Stimulated activated CD8-positive, alpha-beta memory T cell treated with anti-CD3 and anti-CD28 coated beads, Interleukin-7, amount 100 ng/mL, for 24 hours (primary cell): ENCODE measurements around the gene P3H3.

Experiments used
- DNase-seq: peaks from one replicate; pipeline ENCODE4 v3.0.0-alpha.2; 2020; ENCODE audit warnings: low read depth

P3H3 gene, protein sequence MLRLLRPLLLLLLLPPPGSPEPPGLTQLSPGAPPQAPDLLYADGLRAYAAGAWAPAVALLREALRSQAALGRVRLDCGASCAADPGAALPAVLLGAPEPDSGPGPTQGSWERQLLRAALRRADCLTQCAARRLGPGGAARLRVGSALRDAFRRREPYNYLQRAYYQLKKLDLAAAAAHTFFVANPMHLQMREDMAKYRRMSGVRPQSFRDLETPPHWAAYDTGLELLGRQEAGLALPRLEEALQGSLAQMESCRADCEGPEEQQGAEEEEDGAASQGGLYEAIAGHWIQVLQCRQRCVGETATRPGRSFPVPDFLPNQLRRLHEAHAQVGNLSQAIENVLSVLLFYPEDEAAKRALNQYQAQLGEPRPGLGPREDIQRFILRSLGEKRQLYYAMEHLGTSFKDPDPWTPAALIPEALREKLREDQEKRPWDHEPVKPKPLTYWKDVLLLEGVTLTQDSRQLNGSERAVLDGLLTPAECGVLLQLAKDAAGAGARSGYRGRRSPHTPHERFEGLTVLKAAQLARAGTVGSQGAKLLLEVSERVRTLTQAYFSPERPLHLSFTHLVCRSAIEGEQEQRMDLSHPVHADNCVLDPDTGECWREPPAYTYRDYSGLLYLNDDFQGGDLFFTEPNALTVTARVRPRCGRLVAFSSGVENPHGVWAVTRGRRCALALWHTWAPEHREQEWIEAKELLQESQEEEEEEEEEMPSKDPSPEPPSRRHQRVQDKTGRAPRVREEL

GRCh38 chr12:6827982-6828780 is at the start of gene P3H3:
P3H3 (plus strand) TSS chr12:6828407; CDS start chr12:6828441, 34 bp downstream.
- no peak for DNase-seq

DNA sequence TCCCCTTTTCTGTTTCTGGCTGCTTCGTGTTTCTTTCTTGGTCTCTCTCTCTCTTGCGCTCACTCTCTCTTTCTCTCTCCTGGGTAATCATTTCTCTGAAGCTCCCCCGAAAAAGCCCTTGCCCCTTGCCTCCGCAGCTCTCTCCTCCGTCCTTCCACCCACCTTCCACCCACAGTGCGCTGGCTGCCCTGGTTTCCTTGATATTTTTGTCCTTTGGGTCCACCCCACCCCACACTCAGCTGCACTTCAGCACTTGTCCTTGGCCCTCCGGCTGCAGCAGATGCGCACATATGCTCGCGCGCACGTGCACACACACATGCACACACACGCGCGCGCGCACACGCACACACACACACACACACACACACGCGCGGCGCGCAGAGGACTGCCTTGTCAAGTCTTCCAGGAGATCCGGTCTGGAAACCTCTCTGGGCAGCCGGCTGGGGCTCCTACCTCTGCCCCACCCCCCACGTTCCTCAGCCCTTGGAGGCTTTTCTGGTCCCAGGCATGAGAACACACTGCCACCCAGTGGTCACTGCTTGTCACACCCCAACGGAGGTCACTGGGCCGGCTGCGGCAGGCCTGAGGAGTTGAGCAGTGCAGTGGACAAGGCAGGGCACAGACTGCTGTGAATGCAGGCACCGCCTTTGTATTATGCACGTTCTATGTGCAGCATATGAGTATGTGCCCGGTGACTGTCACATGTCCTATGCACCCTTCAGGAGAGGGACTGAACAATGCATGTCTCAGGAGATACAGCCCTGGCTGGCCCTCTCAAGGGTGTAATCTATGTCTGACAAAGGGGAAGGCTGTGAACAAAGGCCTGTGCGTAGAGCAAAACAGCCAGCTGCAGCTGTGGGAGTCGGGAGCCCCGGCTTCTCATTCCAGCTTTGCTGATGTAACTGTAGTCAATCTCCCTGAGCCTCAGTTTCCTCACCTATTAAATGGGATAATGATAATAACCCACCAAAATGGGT is 49.3 kb upstream of the P3H3 start:
- peak; percentile 79 for DNase-seq

- DNase-seq, result no peak
These were observed 48.3 kb upstream of the P3H3 start for GRCh38 chr12:6779708-6780432.

GRCh38 chr12:6780573-6780972 is 47.6 kb upstream of the P3H3 start:
- no peak for DNase-seq

GRCh38 chr12:6782119-6782518 is 46.1 kb upstream of the P3H3 start:
- DNase-seq, result no peak

DNA sequence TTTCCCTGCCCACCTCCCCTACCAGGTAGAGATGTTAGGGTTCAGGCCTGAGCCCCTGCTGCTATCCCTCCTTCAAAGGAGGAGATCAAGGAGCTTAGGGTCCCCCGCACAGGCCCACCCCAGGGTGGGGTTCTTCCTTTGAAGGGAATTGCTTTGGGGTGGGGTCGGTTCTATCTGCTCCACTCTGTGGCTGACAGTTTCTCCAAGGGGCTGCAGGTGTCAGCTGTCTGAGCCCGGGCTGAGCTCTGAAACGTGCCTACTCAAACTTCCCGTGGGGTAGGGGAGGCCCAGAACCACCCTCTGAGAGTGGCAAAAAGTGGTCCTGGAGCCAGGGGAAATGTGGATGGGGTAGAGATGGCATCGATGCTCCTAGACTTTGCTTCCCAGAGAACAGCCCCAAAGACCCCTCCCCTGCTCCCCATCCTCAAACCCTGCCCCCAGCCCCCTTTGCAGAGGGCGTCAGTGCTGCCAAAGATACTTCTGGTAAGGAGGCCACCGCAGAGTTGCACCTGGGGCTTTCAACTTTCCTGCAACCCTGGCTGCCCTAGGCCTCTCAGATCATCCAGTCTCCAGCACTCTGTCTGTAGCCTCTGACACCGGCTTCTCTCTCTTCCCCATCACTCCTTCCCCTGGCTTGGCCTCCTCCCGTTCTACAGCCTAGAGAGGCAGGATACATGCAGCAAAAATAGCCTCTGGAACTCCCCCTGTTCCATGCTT is 45.2 kb upstream of the P3H3 start:
- no peak for DNase-seq

GRCh38 chr12:6783828-6784227 is 44.4 kb upstream of the P3H3 start:
- DNase-seq, result no peak

GRCh38 chr12:6784296-6784695 is 43.9 kb upstream of the P3H3 start:
- no peak for DNase-seq

DNA sequence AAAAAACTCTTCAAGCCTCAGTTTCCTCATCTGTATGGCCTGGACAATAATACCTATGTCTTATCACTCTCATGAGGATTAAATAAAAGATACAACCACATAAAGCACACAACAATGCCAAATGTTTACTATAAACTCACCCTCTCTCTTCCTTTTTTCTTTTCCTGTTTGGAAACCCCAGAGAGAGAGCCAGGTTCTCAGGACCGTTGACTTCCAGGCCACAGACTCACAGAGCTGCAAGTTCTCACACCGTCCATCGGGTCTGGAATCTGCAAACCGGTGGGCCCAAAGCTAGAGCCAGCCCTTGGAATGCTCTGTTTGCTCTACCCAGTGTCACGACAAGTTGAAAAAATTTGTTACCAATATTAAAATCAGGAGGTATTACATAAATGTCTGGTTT is 43.4 kb upstream of the P3H3 start:
- no peak for DNase-seq

DNA sequence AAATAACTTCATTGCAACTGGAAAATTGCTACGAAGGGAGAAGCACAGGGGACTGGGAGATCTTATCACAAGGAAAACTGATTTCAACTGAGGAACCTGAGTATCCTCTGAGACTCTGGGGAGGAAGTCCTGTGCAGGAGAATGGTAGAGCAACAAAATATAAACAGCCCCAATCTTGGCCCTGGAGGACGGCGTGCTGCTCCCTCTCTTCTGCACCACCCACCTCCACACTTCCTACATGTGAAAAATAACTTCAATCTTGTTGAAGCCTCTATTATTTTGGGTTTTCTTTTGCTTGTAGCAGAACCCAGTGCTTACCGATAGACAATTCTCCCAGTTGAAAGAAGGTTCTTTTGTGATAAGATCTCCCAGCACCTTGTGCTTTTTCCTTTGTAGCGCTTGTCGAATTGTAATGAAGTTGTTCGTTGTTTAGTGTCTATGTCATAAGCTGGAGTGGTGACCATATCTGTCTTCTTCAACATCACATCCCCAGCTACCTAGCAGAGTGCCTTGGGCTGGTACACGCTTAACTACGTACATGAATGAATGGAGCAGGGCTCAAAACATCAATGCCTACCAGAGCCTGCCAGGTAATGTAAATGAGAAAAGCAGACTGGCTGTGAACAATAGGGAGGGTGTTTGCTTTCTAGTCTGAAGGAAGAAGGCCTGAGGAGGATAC is 41.7 kb upstream of the P3H3 start:
- DNase-seq, result no peak

DNA sequence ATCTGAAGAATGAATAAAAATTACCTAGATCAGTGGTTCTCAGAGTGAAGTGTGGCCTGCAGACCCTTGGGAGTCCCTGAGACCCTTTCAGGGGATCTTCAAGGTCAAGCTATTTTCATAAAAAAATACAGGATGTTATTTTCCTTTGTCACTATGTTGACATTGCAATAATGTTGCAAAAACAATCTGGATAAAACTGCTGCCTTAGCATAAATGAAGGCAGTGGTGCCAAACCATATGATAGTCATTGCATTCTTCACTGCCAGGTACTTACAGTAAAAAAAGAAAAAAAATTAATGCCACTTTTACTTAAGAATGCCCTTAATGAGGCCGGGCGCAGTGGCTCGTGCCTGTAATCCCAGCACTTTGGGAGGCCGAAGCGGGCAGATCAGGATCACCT is 40.9 kb upstream of the P3H3 start:
- DNase-seq, result no peak

- DNase-seq, result no peak
These were observed 39.0 kb upstream of the P3H3 start, which contains the start of gene CD4 for GRCh38 chr12:6788972-6789924. CD4 (plus strand) TSS chr12:6789528; CDS start chr12:6800139, 10,611 bp downstream.

GRCh38 chr12:6790496-6791150 is 37.6 kb upstream of the P3H3 start:
- DNase-seq, result no peak

- no peak for DNase-seq
These were observed 36.2 kb upstream of the P3H3 start for GRCh38 chr12:6791931-6792520.

- no peak for DNase-seq
These were observed 35.5 kb upstream of the P3H3 start for GRCh38 chr12:6792522-6793201.

DNA sequence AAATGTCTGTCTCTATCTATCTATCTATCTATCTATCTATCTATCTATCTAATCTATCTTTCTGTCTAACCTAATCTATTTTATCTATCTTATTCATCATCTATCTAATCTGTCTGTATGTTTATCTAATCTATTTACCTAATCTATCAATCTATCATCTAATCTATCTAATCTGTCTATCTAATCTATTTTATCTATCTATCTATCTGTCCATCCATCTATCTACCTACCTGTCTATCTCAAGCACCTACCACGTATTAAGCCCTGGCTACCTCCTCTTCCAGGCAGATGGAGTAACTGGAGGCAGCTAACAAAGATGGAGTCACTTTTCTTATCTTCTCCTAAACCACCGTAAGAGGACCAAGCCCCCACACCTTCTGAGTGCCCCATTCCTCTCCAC is 33.1 kb upstream of the P3H3 start:
- DNase-seq, result no peak

- DNase-seq, result no peak
These were observed 31.6 kb upstream of the P3H3 start for GRCh38 chr12:6796576-6796975.
